Right ventricle myocardium superior (tissue), 1 donor: Measurements from ENCODE around the gene PTPRN2. TPM values are rescaled to one million over a fixed set of nuclear protein-coding genes. Genes with fewer than 3 reads are reported as not detected.

Source experiments
- ATAC-seq: fragments of 200-7000 bp; cut with Tn5 transposase; one replicate; pipeline ENCODE4 v1.9.1; 2020; ENCODE audit warnings: mild to moderate bottlenecking; ENCODE audit not compliant: poor library complexity
- DNase-seq: peaks from one replicate; pipeline ENCODE4 v3.0.0-alpha.2; 2020
- intact Hi-C: fragments of 100-400 bp; cut with DNase I; formaldehyde crosslinking; loops from one replicate; pipeline ENCODE4 v1.11.2; 2022
- total RNA-seq: library from RNA; stranded (reverse); fragmentation: NEBNext Ultra II Directional; extraction: Animal tissue kit (Norgen Biotek cat#: 25700); gene quantifications from one replicate; pipeline ENCODE4 v1.2.1, GENCODE V29; 2021
- donor health status: DM: no; HTN: yes; CAD: no; lungs with severe emphysema.

PTPRN2 gene
- total RNA-seq, 1 donor from 2014 or later, result 1.2 TPM

DNA sequence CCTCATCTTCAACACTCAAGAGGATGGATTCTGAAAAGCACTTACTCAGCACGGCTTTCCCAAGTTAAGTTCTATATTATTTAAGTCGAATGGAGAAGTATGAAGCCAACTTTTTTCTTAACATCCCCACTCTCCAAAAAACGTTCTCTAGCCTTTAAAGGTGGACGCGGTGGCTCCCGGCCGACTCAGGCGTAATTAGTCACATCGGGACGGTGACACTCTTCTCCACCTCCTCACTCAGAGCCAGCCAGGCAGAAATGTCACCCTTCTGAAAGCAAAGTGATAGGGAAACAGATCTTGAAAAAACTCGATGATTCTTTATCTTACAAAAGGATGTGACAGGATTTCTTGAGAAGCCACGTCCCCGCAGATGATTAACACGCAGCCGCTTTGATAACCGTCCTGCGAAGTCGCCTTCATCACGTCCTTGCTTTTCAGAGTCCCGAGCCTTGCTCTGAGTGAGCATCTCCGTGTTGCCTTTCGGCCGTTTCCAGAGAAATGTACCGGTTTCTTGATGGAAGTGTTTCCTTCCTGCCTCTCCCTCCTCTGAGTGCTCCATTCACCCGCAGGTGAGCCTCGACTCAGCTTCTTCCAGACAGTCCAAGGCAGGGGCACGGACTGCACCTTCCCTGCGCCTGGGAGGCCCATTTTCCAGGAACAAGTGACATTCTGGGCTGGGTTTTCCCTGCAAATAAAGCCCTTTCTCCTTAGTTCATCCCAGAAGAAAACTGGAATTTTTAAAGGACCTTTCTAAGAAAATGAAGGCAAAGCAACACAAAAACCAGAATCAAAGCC, 936.1 kb downstream of the PTPRN2 start:
- intact Hi-C loops, result no loop called here
- ATAC-seq, result no peak
- DNase-seq, result no peak

DNA sequence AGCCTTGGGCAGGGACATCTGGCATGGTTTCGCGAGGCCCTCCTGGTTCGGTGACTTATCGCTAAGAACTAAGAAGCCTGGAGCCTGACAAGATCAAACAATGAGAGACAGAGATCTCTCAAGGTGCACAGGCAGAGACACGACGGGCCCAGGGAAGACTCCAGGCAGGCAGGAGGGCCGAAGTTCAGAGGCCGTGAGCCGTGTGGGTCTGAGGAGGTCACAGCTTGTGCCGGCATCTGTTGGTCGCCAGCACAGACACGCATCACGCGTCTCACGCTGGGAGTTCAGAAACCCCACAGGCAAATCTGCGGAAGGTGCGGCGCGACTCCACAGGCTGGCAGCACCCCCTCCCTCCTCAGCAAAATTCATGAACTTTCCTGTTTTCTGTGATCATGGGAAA, 936.8 kb downstream of the PTPRN2 start:
- DNase-seq (no peak), ATAC-seq (no peak)
- intact Hi-C loops, result no loop called here

DNA sequence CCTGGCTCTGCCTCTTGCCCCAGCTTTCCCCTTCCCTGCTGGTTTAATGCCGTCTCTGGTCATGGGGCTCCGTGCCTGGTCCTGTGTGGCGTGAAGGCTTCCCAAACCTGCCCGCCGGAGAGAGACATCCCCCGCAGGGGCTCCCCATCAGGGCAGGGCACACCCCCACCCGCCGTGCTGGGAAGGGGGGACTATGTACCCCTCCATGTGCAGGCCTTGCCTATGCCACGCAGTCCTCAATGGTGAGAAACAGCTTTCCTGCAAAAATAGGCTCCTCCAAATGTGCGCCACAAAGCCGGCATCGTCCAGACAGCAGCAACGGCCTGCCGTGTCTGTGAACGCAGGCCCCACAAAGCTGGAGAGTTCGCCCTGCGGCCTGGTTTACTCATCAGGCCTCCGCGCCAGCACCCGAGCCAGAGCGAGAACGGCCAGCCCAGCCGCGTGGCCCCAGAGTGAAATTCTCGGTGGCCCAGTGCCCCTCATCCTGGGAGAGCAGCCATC, 937.4 kb downstream of the PTPRN2 start:
- no peak for DNase-seq
- intact Hi-C loops, result no loop called here
- ATAC-seq, result no peak

DNA sequence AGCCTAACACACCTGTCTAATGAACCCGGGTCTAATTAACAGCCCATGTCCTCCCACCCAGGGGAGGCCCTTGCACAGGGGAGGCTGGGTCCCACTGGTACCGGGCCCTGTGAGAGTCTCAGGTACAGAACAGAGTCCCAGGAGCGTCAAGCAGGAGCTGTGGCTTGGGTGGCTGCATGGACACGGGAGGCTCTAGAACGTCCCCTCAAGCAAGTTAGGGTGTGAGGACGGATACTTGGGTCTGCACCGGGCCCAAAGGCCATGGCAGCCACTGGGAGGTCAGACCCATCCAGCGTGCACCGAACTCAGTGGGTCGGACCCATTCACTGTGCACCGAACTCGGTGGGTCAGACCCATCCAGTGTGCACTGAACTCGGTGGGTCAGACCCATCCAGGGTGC, 941.1 kb downstream of the PTPRN2 start:
- DNase-seq (no peak), ATAC-seq (no peak)
- intact Hi-C loops, result no loop called here

DNA sequence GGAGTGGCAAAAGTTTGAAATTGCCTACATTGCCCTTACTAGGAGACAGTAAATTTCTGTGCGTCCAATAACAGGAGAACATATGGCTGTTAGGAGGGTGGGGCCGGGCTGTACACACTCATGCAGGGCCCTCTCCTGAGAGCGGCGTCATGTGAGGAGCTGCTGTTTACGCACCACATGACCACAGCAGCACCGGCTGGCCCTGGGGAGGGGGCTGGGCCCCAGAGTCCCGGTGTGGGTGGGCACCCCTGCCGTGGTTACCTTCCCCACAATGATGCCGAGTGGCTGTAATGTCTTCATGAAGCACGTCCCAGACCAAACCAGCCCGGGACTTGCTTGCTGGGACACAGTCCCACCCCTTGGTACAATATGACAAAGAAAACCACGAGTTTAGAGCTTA, 942.1 kb downstream of the PTPRN2 start:
- ATAC-seq (no peak), DNase-seq (no peak)

DNA sequence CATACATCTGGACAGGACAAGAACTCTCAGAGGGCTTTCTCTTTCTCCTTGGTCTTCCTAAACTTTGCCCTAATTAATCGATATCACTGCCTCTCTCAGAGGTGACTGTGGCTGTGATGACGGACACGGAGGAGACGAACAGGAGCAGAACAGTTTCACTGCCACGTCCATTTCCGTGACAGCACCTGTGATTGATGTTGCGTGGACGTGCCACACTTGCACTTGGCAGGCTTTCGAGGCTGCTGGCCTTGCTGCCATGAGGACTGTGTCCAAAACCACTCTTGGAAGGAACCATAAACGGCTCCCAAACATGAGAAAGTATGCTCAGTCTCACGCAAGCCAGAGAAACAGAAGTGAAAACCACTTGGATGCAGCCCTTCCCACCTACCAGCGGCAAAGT, 942.7 kb downstream of the PTPRN2 start:
- DNase-seq (no peak), ATAC-seq (no peak)
- intact Hi-C loops, result no loop called here

More for the DNA sequence above, 942.1 kb downstream of the PTPRN2 start:
- intact Hi-C loops, result no loop called here

DNA sequence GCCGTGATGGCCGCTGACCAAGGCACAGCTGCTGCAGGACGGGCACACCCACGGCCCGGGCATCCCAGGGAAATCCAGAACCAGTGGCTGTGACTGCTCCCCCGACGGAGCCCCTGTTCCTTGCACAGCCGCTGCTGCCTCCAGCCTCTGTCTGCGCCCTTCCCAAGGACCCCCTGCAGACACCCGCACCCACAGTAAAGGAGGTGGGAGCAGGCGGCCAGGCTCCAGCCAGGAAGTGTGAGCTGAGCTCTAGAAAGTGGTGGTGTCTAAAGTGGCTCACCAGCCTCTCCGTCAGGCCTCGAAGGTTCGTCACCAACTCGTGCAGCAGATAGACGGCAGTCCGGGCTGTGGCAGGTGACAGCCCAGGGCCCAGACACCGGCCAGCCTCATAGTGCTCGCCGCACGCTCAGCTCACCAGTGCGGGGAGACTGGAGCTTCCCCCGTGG, 944.1 kb downstream of the PTPRN2 start:
- DNase-seq (no peak), ATAC-seq (no peak)
- intact Hi-C loops, result no loop called here

DNA sequence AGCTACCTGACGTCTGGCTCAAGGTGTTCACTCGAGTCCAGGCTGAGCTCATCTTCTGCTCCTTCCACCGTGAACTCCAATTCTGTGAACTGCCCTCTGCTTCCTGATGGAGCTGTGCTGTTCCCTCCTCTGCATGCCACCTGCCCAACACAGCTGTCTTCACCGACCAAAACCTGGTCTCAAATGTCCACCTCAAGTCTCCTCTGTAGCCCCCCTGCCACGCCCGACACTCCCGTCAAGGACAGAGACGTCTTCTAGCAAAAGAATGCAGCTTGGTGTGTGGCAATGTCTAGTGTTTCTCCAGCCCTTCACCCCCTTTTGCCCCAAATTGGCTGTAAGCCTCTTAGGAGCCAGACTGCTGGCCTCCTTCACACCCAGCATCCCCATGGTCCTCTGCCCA, 945.8 kb downstream of the PTPRN2 start:
- DNase-seq (no peak), ATAC-seq (no peak)
- intact Hi-C loops, result no loop called here

DNA sequence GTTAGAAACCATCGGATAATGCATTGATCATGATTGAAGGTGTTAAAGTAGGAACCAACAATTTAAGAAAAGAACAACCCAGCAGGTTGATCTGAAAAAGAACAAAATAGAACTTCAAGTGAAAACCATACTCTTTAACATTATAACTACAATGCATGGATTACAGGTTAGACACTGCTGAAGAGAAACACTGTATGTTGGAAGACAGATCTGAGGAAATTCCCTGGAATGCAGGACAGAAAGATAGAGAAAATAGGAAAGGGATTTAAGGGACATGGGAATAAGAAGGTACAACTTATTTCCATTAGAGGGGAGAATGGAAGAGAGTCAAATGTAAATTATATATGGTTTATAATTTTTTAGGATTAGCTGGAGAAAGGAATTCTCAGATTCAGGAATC, 947.5 kb downstream of the PTPRN2 start:
- intact Hi-C loops, result no loop called here
- DNase-seq (no peak), ATAC-seq (no peak)

DNA sequence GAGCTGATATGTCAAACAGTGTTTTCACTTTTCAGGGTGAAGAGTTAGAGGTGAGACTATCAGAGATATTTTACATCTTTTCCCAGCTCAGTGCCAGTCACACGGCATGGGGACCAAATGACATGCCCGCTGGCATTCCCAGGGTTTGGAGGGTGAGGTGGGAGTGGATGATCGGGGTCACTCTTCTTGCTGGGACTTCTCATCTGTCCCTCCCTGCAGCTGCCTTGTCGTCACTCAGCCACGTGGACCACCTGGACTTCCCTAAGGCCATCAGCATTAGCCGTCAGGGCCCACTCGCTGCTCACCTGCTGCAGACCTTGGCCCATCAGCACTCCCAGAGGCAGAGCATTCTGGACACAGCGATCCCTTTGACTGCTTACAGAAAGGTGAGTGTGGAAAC, 949.1 kb downstream of the PTPRN2 start:
- intact Hi-C loops, result no loop called here
- ATAC-seq (no peak), DNase-seq (no peak)

DNA sequence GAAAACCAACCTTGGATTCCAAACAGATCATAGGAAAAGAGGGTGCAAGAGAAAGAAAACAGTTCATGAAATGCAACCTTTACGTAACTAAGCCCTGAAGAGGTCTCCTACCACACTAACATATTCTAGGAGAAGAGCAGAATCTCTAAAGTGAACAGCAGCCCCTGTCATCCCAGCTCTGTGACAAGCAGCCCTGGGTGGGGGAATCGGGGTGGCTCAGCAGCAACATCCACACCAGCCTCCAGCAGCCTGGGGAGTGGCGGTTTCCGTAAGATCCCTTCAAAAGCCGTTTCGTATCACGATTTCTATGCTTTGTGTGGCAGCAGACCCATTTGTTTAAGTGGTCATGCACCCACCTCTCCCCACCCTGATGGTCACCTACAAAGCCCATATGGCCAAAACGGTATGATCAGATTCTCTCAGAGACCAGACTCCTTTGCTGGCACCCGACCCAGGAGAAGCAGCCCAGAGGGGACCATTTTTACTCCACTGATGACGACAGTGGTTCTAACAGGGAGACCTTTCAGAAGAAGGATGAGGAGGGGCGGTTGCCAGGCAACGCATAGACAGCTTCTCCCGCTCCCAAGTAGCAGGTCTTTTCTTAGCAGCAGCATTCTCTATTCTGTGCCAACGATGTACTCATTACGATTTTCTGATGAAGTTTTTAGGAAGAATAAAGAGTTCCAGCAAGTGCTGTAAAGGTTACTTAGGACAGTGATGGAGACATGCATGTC, 950.2 kb downstream of the PTPRN2 start:
- ATAC-seq, result no peak
- intact Hi-C loops, result no loop called here
- DNase-seq, result no peak

DNA sequence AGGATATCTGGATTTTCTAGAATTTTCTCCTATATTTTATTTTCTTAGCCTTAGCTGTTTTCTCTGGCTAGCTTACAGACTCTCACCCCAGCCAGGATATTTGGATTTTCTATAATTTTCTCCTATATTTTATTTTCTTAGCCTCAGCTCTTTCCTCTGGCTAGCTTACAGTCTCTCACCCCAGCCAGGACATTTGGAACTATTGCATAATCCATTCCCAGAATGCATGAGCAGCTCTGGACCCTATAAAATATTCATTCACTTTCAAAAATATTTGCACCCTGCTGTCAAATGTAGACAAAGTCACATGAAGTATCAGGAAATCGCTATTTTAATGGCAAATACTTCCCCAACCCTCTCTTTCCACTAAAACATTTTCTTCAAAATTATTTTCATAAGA, 952.0 kb downstream of the PTPRN2 start:
- DNase-seq, result no peak

DNA sequence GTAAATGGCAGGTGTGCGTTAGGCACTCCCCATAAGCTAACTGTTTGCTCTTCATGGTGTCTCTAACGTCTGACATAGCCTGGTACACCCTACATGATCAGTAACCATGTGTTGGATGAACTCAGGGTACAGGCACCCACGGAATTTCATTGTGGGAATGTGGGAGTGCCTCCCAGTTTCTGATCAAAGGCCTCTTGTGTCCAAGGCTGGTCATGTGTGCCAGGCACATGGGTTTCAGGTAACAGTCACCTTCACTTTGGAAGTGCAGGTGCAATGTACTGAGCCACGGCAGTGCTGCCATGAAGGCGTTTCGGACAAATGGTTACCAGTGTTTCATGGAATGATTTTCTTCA, 952.5 kb downstream of the PTPRN2 start:
- intact Hi-C loops, result no loop called here
- ATAC-seq, result no peak
- DNase-seq, result no peak

More for the DNA sequence above, 952.0 kb downstream of the PTPRN2 start:
- intact Hi-C loops, result no loop called here
- no peak for ATAC-seq

DNA sequence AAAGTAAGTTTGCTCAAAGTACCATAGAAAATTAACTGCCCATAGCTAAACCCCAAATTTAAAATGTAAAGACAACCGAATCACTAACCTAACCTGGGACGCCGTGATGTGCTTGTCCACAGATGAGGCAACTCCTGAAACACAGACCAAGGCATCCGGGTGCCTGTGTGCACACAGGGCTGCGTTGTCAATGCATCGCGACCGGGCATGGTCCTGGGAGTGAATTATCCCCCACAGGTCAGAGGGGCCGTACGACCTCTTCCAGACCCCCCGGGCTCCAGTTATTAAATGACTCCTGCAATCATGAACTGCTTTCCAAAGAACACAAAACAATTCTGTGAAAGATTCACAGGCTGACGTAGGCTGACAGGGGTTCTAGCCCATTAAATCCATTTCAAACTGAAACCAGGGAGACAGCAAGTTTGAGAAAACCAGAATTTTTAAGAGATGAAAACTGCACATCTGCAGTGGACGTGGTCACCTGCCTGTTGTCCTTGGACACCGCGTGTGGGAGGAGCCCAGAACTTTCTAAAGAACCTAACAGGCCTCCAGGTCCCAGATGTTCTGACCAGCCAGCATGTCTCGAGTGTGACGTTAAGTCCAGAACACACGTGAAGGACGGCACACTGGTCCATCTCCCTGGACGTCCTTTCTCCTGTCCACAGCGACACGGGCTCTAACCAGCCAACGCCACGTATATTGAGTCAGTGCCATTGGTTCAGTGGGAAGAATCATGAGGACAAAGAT, 953.0 kb downstream of the PTPRN2 start:
- intact Hi-C loops, result no loop called here
- DNase-seq (no peak), ATAC-seq (no peak)

DNA sequence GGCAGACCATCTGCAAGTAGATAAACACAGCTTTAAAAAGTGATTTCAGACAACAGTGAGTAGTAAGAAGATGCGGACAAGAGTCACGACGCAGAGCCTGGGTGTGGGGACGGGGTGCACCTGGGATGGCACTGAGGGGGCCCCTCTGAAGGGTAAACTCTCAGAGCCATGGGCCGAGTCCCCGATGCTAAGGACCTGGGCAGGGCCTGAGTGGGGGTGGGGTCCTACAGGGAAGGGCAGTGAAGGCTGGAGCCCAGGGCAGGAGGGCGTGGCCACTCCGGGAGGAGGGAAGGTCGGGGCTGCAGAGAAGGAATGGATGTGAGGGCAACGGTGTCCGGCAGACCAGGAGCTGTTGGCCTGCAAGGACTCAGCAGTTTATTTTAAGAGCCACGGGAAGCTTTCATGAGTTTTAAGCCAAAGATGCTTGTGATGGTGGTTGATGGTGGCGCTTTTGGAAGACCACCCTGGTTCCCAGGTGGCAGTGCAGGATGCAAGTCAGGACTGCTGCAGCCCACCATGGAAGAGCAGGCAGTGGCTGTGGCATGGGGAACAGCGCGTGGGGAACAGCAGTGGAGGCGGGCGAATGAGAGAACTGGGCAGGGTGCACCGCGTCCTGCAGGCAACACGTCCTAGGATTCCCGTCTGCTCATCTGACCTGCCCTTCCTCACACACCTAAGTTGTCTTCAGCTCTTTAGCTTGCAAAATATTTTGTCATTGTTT, 954.0 kb downstream of the PTPRN2 start:
- ATAC-seq (no peak), DNase-seq (no peak)
- intact Hi-C loops, result no loop called here

DNA sequence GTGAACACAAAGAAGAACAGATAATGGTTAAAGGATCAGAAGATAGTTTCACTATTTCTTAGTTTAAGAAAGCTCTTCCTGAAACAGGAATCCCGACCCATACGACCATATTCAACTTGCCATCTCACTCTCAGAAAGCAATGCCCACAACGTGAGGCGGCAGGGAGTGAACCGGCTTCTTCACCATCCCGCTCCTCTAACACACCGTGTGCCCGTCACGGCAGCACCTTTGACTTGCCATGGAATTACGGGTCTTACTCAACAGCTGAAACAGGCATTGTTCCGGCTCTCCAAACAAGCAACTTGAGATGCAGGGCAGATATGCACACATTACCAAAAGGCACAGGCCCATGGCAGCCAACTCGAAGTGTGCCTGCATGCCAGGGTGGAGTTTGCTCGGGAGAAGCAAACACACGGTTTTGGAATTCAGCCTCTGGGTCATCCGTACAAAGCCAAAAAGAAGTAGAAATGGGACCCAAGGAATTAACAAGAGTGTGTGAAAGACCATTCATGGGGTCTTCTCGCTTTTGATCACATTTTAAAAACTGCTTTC, 957.2 kb downstream of the PTPRN2 start:
- DNase-seq (no peak), ATAC-seq (no peak)

DNA sequence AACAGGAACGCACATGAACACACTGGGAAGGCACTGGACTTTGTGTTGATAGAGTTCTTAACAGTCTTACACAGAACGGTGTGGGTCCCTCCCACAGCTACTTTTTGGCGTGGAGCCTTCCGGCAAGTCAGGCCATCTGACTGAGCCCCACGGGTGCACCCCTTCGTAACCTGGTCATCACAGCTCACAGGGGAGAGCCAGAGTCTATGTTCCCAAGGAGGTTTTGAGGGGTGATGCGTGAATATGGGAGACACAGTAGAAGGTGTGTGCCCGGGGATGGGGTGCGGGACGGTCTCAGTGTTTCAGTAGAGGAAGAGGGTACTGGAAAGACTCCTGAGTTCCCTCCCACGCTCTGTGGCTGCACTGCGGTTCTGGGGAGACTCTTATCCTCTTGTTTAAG, 959.2 kb downstream of the PTPRN2 start:
- intact Hi-C loops, result no loop called here
- no peak for ATAC-seq

More for the DNA sequence above, 957.2 kb downstream of the PTPRN2 start:
- intact Hi-C loops, result no loop called here

DNA sequence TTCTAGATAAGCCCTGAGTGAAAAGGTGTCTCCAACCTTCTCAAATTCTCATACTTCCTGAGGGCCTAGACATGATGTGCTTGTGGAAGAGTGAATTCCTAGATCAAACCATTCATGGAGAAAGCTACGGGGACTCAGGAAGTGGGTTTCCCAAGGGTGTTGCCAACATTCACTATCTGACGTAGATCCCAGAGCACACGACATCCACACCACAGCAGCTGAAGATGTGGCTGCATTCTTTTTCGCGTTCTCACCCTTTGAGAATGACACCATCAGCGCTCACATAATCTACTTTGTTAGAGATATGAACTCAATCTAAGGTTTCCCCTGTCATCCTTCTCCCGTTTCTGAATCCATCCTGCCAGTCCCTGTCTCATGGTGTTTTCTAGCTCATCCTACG, 960.0 kb downstream of the PTPRN2 start:
- ATAC-seq (no peak), DNase-seq (no peak)
- intact Hi-C loops, result no loop called here

More for the DNA sequence above, 959.2 kb downstream of the PTPRN2 start:
- DNase-seq, result no peak

DNA sequence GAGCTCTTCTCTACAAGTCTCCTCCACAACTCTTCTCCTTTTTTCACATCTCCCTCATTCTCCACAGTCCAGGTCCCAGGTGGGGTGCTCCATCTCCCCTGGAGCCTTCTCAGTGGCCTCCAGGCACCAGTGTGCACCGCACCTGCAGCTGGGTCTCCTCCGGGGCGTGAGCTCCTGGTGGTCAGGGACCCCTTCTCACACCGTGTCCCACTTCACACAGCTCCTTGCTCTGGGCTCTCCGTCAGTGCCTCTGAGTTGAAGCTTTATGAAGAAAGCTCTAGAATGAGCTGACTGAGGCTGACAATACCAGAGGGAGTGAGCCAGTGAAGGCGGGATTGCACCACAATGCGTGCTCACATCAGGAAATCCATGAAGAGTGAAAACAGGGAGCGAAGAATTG, 960.6 kb downstream of the PTPRN2 start:
- intact Hi-C loops, result no loop called here
- ATAC-seq (no peak), DNase-seq (no peak)
